Sigmoid colon (tissue), 4 donors: Measurements from ENCODE around the gene MMP21.

Experiments
- CTCF ChIP-seq, 4 experiments: fragments of 450-650 bp in 3 of 4; fragments of 200-600 bp in 1 of 4; IDR thresholded peaks; one replicate each; pipeline ENCODE4 v1.5.1; 2016 to 2019; ENCODE audit warnings: antibody characterized with exemption in 4 of 4, mild to moderate bottlenecking in 3 of 4, moderate library complexity in 2 of 4
- EP300 ChIP-seq, 4 donors: sonication (generic); formaldehyde crosslinking; IDR thresholded peaks; one replicate each; pipeline ENCODE4 v1.6.1; 2017; ENCODE audit warnings: antibody characterized with exemption in 4 of 4
- POLR2A ChIP-seq, 2 donors: fragments of 450-650 bp; IDR thresholded peaks; one replicate each; pipeline ENCODE4 v1.6.1; 2016; ENCODE audit warnings: antibody characterized with exemption in 2 of 2, mild to moderate bottlenecking in 2 of 2, moderate library complexity in 2 of 2
- POLR2AphosphoS5 ChIP-seq, 4 donors: sonication (generic); formaldehyde crosslinking; IDR thresholded peaks; one replicate each; pipeline ENCODE4 v1.6.1; 2017; ENCODE audit warnings: antibody characterized with exemption in 4 of 4

GRCh38 chr10:125781374-125781773 is 5.8 kb upstream of the MMP21 start:
- TF ChIP-seq CTCF (IDR thresholded peaks at IDR 0.05) (no peak), POLR2A (IDR thresholded peaks at IDR 0.05) (no peak), EP300 (IDR thresholded peaks at IDR 0.05) (no peak), POLR2AphosphoS5 (IDR thresholded peaks at IDR 0.05) (no peak)
